GM12875 (cell line): Measurements from ENCODE around the gene ZNF827.

ENCODE experiments used
- H3K4me3 ChIP-seq: one replicate; pipeline ENCODE4 v1.5.1; 2011; ENCODE audit warnings: low read depth, low read length, control low read depth
- CTCF ChIP-seq: IDR thresholded peaks from 2 replicates; pipeline ENCODE4 v1.5.1; 2011; ENCODE audit warnings: low read depth, mild to moderate bottlenecking, control low read depth, inconsistent platforms, low read length, moderate library complexity, borderline replicate concordance; ENCODE audit not compliant: insufficient read depth

ZNF827 gene

GRCh38 chr4:145799223-145799622 is 139.4 kb downstream of the ZNF827 start:
- no peak for TF ChIP-seq CTCF
- H3K4me3 ChIP-seq: no peak overlapping the region

GRCh38 chr4:145797278-145797677 is 141.3 kb downstream of the ZNF827 start:
- TF ChIP-seq CTCF: no peak
- H3K4me3 ChIP-seq: no peak overlapping the region

- TF ChIP-seq CTCF: no peak
- no peak overlapping the region for H3K4me3 ChIP-seq
Measured at GRCh38 chr4:145796346-145796745, 142.3 kb downstream of the ZNF827 start.

GRCh38 chr4:145795521-145795920 is 143.1 kb downstream of the ZNF827 start:
- no peak overlapping the region for H3K4me3 ChIP-seq
- no peak for TF ChIP-seq CTCF

GRCh38 chr4:145792429-145792828 is 146.2 kb downstream of the ZNF827 start:
- no peak for TF ChIP-seq CTCF
- no peak overlapping the region for H3K4me3 ChIP-seq

GRCh38 chr4:145791988-145792387 is 146.6 kb downstream of the ZNF827 start:
- TF ChIP-seq CTCF: no peak
- no peak overlapping the region for H3K4me3 ChIP-seq

- H3K4me3 ChIP-seq: no peak overlapping the region
- TF ChIP-seq CTCF: no peak
Measured at GRCh38 chr4:145788755-145789154, 149.9 kb downstream of the ZNF827 start.
